CD4-positive, alpha-beta memory T cell (primary cell): ENCODE measurements around the gene SCRG1. TPM values are rescaled to one million over a fixed set of nuclear protein-coding genes. Genes with fewer than 3 reads are reported as not detected.

Source experiments
- CTCF ChIA-PET: fragments of 350-600 bp; sonication (Branson Sonifier 250); formaldehyde crosslinking; loops from one replicate; lab custom pipeline; 2021; ENCODE audit warnings: inconsistent platforms; ENCODE audit not compliant: partially characterized antibody; lab: Charles Lee
- POLR2A ChIA-PET: fragments of 350-600 bp; sonication (Branson Sonifier 250); formaldehyde crosslinking; loops from one replicate; lab custom pipeline; 2021; ENCODE audit not compliant: partially characterized antibody; lab: Charles Lee
- DNase-seq, 5 donors: peaks; one replicate each; pipeline versions ENCODE4 v3.0.0 to v3.0.0-alpha.2; 2020 to 2022; ENCODE audit warnings: mixed read lengths in 1 of 5
- H3K27ac ChIP-seq: one replicate; pipeline ENCODE4 v1.7.0; 2013; ENCODE audit warnings: low read depth, low read length
- H3K27me3 ChIP-seq: 2 replicates; pipeline ENCODE4 v1.7.0; 2013; ENCODE audit warnings: mild to moderate bottlenecking, low read length, moderate library complexity; ENCODE audit not compliant: insufficient read depth
- H3K36me3 ChIP-seq: 2 replicates; pipeline ENCODE4 v1.7.0; 2013; ENCODE audit warnings: mild to moderate bottlenecking, low read length, moderate library complexity; ENCODE audit not compliant: insufficient read depth
- H3K4me1 ChIP-seq: 2 replicates; pipeline ENCODE4 v1.7.0; 2013; ENCODE audit warnings: mild to moderate bottlenecking, low read length, moderate library complexity; ENCODE audit not compliant: insufficient read depth
- H3K4me3 ChIP-seq, 2 donors: one replicate each; pipeline ENCODE4 v1.7.0; 2013; ENCODE audit warnings: low read length in 2 of 2, mild to moderate bottlenecking in 1 of 2
- H3K9me3 ChIP-seq, 2 donors: one replicate each; pipeline ENCODE4 v1.7.0; 2013; ENCODE audit warnings: low read length in 2 of 2, control low read depth in 1 of 2; ENCODE audit not compliant: control insufficient read depth in 1 of 2
- H3K27ac Mint-ChIP-seq, 7 donors: one replicate each; pipeline ENCODE4 v1.8.0; 2020 to 2021; ENCODE audit warnings: mixed read lengths in 7 of 7, mild to moderate bottlenecking in 6 of 7, inconsistent platforms in 3 of 7, moderate library complexity in 3 of 7
- H3K27me3 Mint-ChIP-seq, 2 donors: one replicate each; pipeline ENCODE4 v1.8.0; 2020 to 2021; ENCODE audit warnings: mixed read lengths in 2 of 2
- H3K36me3 Mint-ChIP-seq, 2 donors: one replicate each; pipeline ENCODE4 v1.8.0; 2020 to 2021; ENCODE audit warnings: mixed read lengths in 2 of 2, inconsistent platforms in 1 of 2, mild to moderate bottlenecking in 1 of 2
- H3K4me1 Mint-ChIP-seq, 4 donors: one replicate each; pipeline ENCODE4 v1.8.0; 2020 to 2021; ENCODE audit warnings: mixed read lengths in 4 of 4, mild to moderate bottlenecking in 1 of 4
- H3K4me3 Mint-ChIP-seq, 8 donors: one replicate each; pipeline ENCODE4 v1.8.0; 2020 to 2021; ENCODE audit warnings: mixed read lengths in 8 of 8, mild to moderate bottlenecking in 7 of 8, moderate library complexity in 6 of 8, inconsistent platforms in 3 of 8
- H3K9me3 Mint-ChIP-seq, 8 donors: one replicate each; pipeline ENCODE4 v1.8.0; 2020 to 2021; ENCODE audit warnings: mixed read lengths in 8 of 8, mild to moderate bottlenecking in 5 of 8, inconsistent platforms in 3 of 8, moderate library complexity in 1 of 8
- intact Hi-C: fragments of 100-400 bp; cut with micrococcal nuclease; formaldehyde crosslinking; loops from one replicate; pipeline ENCODE4 v1.15.1; 2023
- polyA plus RNA-seq, 2 donors: library from polyadenylated mRNA; unstranded; fragments of 300-500 nt; fragmentation: Illumina TruSeq; gene quantifications; one replicate each; pipeline ENCODE4 v1.2.3, GENCODE V29; 2021
- total RNA-seq, 2 experiments: library from RNA; stranded (reverse); gene quantifications; one replicate each; pipeline ENCODE4 v1.2.3, GENCODE V29; 2021

SCRG1 gene
- total RNA-seq (not detected), polyA plus RNA-seq (under 1 TPM in 1 of 2 donors, not detected in 1; 0.16 TPM)

DNA sequence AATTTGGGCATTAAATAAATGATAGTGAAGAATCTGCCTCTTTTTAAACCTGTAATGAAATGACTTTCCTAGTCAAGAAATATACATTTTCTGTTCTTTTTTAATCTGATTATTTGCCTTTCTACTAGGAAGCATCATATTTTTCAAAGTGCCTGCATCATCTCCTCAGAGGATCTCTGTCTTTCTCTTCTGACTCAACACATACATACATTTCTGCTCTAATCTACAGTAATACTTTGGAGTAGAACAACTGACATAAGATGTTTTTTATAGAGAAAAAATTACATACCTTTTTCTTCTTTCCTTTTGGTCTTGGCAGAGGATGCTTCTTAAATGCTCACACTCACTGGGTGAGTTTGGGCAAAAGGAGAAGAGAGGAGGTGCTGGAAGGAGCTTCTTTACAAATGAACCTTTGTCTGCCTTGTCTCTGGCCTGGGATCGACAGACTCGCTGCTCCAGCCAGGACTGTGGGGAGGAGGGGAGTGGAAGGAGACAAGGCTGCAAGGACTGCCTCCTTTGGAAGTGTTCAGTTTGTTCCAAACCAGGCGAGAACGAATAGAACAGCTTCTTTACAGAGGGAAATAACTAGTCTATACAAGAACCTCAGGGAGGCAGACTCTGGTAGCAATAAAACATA, at the start of gene SCRG1:
SCRG1 (minus strand) TSS at position 338 of the 637 bp plus-strand sequence. CDS start 7,702 bp downstream, outside the sequence.
- no peaks in the 10 kb centered on the region for H3K36me3 ChIP-seq
- no peak within 1 kb of the TSS for H3K27ac Mint-ChIP-seq

DNA sequence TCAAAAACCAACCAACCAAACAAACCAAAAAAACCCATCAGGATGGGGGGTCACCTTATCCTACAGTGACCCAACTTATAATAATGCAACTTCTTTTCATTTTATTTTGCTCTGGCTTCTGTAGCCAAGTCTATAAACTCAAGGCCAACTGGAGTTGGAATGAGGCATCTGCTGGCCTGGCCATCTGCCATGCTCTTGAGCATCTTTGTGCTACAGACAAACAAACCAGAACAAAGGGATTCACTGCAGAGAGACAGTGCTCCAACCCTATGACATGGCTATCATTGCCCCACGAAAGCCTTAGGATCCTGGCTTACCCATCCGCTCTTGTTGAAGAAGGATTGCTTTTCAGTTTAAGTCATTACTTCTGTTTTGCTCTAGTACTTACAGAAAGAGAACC, 49.2 kb upstream of the SCRG1 start:
- Mint-ChIP-seq H3K36me3 (peaks cover 0 to 14% of the 10 kb centered on the region in 2 donors), H3K4me1 (no peaks in the 10 kb centered on the region), H3K27me3 (peaks cover 2 to 6% of the 10 kb centered on the region in 2 donors), H3K4me3 (no peak overlapping the region), H3K9me3 (peaks cover 0 to 4% (median 0%) of the 10 kb centered on the region in 8 donors), H3K27ac (no peak overlapping the region)
- intact Hi-C loops = no loop called here
- Histone ChIP-seq H3K4me1 (no peaks in the 10 kb centered on the region), H3K27me3 (no peaks in the 10 kb centered on the region), H3K27ac (no peak overlapping the region), H3K36me3 (no peaks in the 10 kb centered on the region), H3K9me3 (no peaks in the 10 kb centered on the region), H3K4me3 (no peak overlapping the region)
- DNase-seq = no peak
- POLR2A ChIA-PET = no interaction called here
- CTCF ChIA-PET = no interaction called here

More for the DNA sequence above, at the start of gene SCRG1:
- H3K27me3 Mint-ChIP-seq = no peaks in the 10 kb centered on the region
- no peaks in the 10 kb centered on the region for H3K9me3 Mint-ChIP-seq
- DNase-seq = no peak
- Histone ChIP-seq H3K4me1 (no peaks in the 10 kb centered on the region), H3K9me3 (no peaks in the 10 kb centered on the region), H3K27me3 (no peaks in the 10 kb centered on the region), H3K4me3 (no peak within 1 kb of the TSS), H3K27ac (no peak within 1 kb of the TSS)
- ChIA-PET POLR2A (no interaction called here), CTCF (no interaction called here)
- H3K4me3 Mint-ChIP-seq = no peak within 1 kb of the TSS
- no peaks in the 10 kb centered on the region for H3K4me1 Mint-ChIP-seq
- peaks cover 0 to 17% of the 10 kb centered on the region in 2 donors for H3K36me3 Mint-ChIP-seq
- intact Hi-C loops = no loop called here

DNA sequence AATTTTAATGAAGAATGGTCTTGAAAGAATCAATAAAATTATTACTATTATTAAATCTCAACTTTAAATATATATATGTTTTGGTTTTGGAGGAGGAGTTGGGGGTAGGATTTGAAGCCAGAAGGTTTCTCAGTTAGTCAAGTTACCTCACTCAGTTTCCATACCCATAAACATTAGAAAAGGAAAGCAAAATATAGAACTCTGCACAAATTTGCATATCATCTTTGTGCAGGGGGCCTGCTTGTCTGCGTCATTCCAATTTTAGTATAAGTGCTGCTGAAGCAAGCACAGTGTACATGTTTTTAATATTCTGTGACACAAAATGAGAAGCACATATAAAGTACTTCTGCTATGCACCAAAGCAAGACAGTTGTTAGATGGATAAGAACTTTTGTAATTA, 47.5 kb upstream of the SCRG1 start:
- Histone ChIP-seq H3K9me3 (no peaks in the 10 kb centered on the region), H3K36me3 (no peaks in the 10 kb centered on the region), H3K27ac (no peak overlapping the region), H3K27me3 (no peaks in the 10 kb centered on the region), H3K4me3 (no peak overlapping the region), H3K4me1 (no peaks in the 10 kb centered on the region)
- H3K4me1 Mint-ChIP-seq = peaks cover 0 to under 1% (median 0%) of the 10 kb centered on the region in 4 donors
- POLR2A ChIA-PET = no interaction called here
- H3K36me3 Mint-ChIP-seq = peaks cover 0 to 14% of the 10 kb centered on the region in 2 donors
- peaks cover 0 to 4% (median 0%) of the 10 kb centered on the region in 8 donors for H3K9me3 Mint-ChIP-seq
- DNase-seq = no peak
- H3K27ac Mint-ChIP-seq = no peak overlapping the region
- H3K4me3 Mint-ChIP-seq = no peak overlapping the region
- intact Hi-C loops = no loop called here
- peaks cover 2 to 5% of the 10 kb centered on the region in 2 donors for H3K27me3 Mint-ChIP-seq
- CTCF ChIA-PET = interaction anchor here (1.1 kb wide), 1 partner anchor 48 kb away, joined by 3 read pairs; no protein-coding TSS in a partner anchor

DNA sequence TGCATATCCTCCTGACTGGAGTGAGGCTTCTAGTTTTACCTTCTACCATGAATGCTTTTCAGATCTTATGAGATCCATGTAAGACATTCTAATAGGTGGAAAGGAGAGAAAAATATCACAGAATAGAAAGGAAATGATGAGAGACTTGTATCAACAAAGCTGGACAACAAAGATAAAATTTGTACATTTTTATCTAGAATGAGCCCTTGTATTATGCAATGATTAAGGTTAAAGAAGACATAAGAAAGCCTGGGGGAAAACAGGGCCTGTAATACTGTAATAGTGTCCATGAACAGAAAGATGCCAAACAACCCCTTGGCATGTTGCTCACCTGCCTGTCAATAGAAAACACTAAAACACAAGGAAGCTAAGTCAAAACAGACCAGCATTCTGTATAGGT, 44.2 kb upstream of the SCRG1 start:
- intact Hi-C loops = no loop called here
- POLR2A ChIA-PET = no interaction called here
- H3K27ac ChIP-seq = no peak overlapping the region
- H3K9me3 Mint-ChIP-seq = peaks cover 0 to 8% (median under 1%) of the 10 kb centered on the region in 8 donors
- no peak overlapping the region for H3K27ac Mint-ChIP-seq
- peaks cover 5% of the 10 kb centered on the region for H3K4me1 ChIP-seq
- peaks cover 1 to 2% of the 10 kb centered on the region in 2 donors for H3K27me3 Mint-ChIP-seq
- H3K4me3 ChIP-seq = no peak overlapping the region
- DNase-seq = no peak
- no peak overlapping the region for H3K4me3 Mint-ChIP-seq
- H3K4me1 Mint-ChIP-seq = peaks cover 0 to 11% (median 5%) of the 10 kb centered on the region in 4 donors
- no peaks in the 10 kb centered on the region for H3K9me3 ChIP-seq
- H3K36me3 Mint-ChIP-seq = peaks cover 0 to 7% of the 10 kb centered on the region in 2 donors
- H3K36me3 ChIP-seq = no peaks in the 10 kb centered on the region
- CTCF ChIA-PET = interaction anchor here (1.1 to 1.7 kb wide), 2 partner anchors 18 to 51 kb away, joined by 3 to 4 read pairs; no protein-coding TSS in a partner anchor
- H3K27me3 ChIP-seq = no peaks in the 10 kb centered on the region

DNA sequence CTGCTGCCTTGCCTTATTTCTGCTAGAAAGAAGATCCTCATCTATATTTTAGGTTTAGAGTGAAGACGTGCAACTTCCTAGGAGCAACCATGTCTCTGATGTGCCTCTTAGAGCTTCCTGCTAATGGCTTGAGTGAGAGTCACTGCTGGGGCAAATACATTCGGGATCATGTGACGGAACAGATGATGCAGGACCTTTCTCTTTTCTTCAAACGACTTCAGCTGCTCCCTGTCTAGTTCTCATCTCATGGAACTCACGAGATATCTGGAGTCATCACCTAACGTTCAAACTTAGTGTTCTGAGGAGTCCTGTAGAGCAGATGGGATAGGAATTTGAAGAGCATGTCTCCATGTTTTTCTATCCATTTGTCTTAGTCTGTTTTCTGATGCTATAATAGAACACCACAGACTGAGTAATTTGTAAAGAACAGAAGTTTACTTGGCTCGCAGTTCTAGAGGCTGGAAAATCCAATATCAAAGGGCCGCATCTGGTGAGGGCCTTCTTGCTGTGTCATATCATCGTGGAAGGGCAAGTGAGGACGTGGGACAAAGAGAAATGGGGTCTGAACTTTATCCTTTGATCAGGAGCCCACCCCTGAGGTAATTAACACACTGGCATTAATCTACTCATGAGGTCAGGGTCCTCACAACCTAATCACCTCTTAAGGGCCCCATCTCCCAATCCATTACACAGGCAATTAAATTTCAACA, 43.5 kb upstream of the SCRG1 start:
- H3K9me3 ChIP-seq = no peaks in the 10 kb centered on the region
- H3K9me3 Mint-ChIP-seq = peaks cover 0 to 8% (median 2%) of the 10 kb centered on the region in 8 donors

DNA sequence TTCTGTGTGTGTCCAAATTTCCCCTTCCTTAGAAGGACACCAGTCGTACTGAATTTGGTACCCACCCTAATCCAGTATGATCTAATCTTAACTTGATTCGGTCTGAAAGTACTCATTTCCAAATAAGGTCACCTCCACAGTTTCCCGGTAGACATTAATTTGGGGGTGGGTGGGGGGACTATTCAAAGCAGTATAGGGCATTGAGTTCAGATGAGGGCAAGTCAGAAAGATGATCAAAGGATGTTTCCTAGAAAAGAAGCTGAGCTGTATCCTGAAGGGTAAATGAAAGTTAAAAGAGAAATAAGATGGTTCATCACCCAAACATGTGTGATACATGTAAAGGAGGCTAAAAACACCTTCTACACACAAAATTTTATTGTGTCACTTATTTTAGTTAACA, 42.0 kb upstream of the SCRG1 start:
- Histone ChIP-seq H3K4me3 (no peak overlapping the region), H3K27ac (no peak overlapping the region), H3K36me3 (no peaks in the 10 kb centered on the region), H3K4me1 (peaks cover 5% of the 10 kb centered on the region), H3K27me3 (no peaks in the 10 kb centered on the region), H3K9me3 (no peaks in the 10 kb centered on the region)
- peaks cover 0 to 8% (median 2%) of the 10 kb centered on the region in 8 donors for H3K9me3 Mint-ChIP-seq
- CTCF ChIA-PET = interaction anchor here (1.5 kb wide), 1 partner anchor 53 kb away, joined by 3 read pairs; no protein-coding TSS in a partner anchor
- no peak for DNase-seq
- H3K4me3 Mint-ChIP-seq = peak overlapping the region in 1 of 8 donors; percentile 6
- no peak overlapping the region for H3K27ac Mint-ChIP-seq
- peaks cover 1 to 3% of the 10 kb centered on the region in 2 donors for H3K36me3 Mint-ChIP-seq
- intact Hi-C loops = no loop called here
- H3K4me1 Mint-ChIP-seq = peaks cover 0 to 11% (median 5%) of the 10 kb centered on the region in 4 donors
- POLR2A ChIA-PET = no interaction called here
- no peaks in the 10 kb centered on the region for H3K27me3 Mint-ChIP-seq

More for the DNA sequence above, 43.5 kb upstream of the SCRG1 start:
- no peaks in the 10 kb centered on the region for H3K27me3 ChIP-seq
- H3K27ac Mint-ChIP-seq = peak overlapping the region in 1 of 7 donors; percentile 2
- H3K4me1 ChIP-seq = peaks cover 5% of the 10 kb centered on the region
- peaks cover under 1 to 1% of the 10 kb centered on the region in 2 donors for H3K27me3 Mint-ChIP-seq
- ChIA-PET CTCF (interaction anchor here (1.5 to 1.7 kb wide), 2 partner anchors 52 kb away, joined by 3 to 4 read pairs; no protein-coding TSS in a partner anchor), POLR2A (no interaction called here)
- H3K36me3 ChIP-seq = no peaks in the 10 kb centered on the region
- H3K27ac ChIP-seq = no peak overlapping the region
- peaks cover 0 to 11% (median 5%) of the 10 kb centered on the region in 4 donors for H3K4me1 Mint-ChIP-seq
- no peak overlapping the region for H3K4me3 Mint-ChIP-seq
- no peak overlapping the region for H3K4me3 ChIP-seq
- peaks cover 1 to 3% of the 10 kb centered on the region in 2 donors for H3K36me3 Mint-ChIP-seq
- DNase-seq = no peak
- intact Hi-C loops = no loop called here

DNA sequence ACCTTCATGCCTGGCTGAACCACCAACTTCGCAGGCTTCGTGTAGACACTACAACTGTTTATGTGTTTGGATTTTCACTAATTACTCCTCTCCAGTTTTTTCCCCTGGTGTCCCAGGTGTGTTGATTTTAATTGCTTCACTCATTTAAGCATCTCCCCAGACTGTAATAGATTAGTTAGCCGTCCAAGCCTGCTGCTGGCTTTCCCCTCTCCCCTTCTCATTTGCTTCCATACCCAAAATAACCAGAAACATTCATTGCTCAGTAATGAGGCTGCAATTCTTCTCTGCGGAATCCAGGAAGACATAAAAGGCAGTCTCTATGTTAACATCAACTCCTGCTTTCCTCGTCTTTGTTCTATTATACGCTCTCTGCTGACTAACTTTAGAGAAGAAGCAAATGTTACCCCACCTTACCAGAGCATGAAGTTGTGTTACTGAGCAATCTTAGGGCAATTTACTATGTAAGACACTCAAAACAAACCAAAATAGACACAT, 37.9 kb upstream of the SCRG1 start:
- CTCF ChIA-PET = interaction anchor here (1.0 to 1.3 kb wide), 2 partner anchors 57 to 423 kb away, joined by 3 to 4 read pairs; no protein-coding TSS in a partner anchor
- H3K27me3 ChIP-seq = no peaks in the 10 kb centered on the region

More for the DNA sequence above, 37.9 kb upstream of the SCRG1 start:
- no peaks in the 10 kb centered on the region for H3K36me3 ChIP-seq
- DNase-seq = no peak
- H3K4me1 ChIP-seq = peaks cover 5% of the 10 kb centered on the region
- Mint-ChIP-seq H3K4me3 (no peak overlapping the region), H3K9me3 (peaks cover 0 to 8% (median 1%) of the 10 kb centered on the region in 8 donors), H3K36me3 (peaks cover 0 to 1% of the 10 kb centered on the region in 2 donors), H3K4me1 (peaks cover 3 to 14% (median 8%) of the 10 kb centered on the region in 4 donors), H3K27me3 (no peaks in the 10 kb centered on the region), H3K27ac (no peak overlapping the region)
- intact Hi-C loops = no loop called here
- POLR2A ChIA-PET = no interaction called here
- no peaks in the 10 kb centered on the region for H3K9me3 ChIP-seq
- H3K27ac ChIP-seq = no peak overlapping the region
- no peak overlapping the region for H3K4me3 ChIP-seq
